ENCODE data around the gene TGM1.
"Not testable (repeated sequence)": the region's sequence is repeated elsewhere in the genome, so short reads cannot be mapped to it uniquely, and the experiment has no call there.

The TGM1 gene

GRCh38 chr14:24236689-24237462 lies 26.1 kb downstream of the TGM1 start:
- in situ Hi-C loops (cut with MboI; ENCODE audit: low sequenced_read_pairs): loop anchor here (25.0 kb wide), 1 partner anchor 200 kb away; the partner anchor contains the start of genes CBLN3, KHNYN and SDR39U1

GRCh38 chr14:24235804-24236688 lies 26.9 kb downstream of the TGM1 start:
- in situ Hi-C loops (cut with MboI; ENCODE audit: low sequenced_read_pairs): loop anchor here (25.0 kb wide), 1 partner anchor 201 kb away; the partner anchor contains the start of genes CBLN3, KHNYN and SDR39U1

GRCh38 chr14:24234095-24235005 lies 28.6 kb downstream of the TGM1 start:
- in situ Hi-C loops (cut with MboI; ENCODE audit: low sequenced_read_pairs): loop anchor here (25.0 kb wide), 1 partner anchor 203 kb away; the partner anchor contains the start of genes CBLN3, KHNYN and SDR39U1

GRCh38 chr14:24233538-24233866 lies 29.5 kb downstream of the TGM1 start:
- in situ Hi-C loops (cut with MboI; ENCODE audit: low sequenced_read_pairs): loop anchor here (25.0 kb wide), 1 partner anchor 204 kb away; the partner anchor contains the start of genes CBLN3, KHNYN and SDR39U1

- in situ Hi-C loops (cut with MboI; ENCODE audit: low sequenced_read_pairs): loop anchor here (25.0 kb wide), 1 partner anchor 204 kb away; the partner anchor contains the start of genes CBLN3, KHNYN and SDR39U1
Observed at GRCh38 chr14:24232645-24233537, 30.1 kb downstream of the TGM1 start, which contains the start of gene GMPR2. Gene GMPR2 (plus strand): TSS chr14:24232929. CDS start chr14:24233254, 325 bp downstream.

- in situ Hi-C loops (cut with MboI; ENCODE audit: low sequenced_read_pairs): loop anchor here (25.0 kb wide), 1 partner anchor 205 kb away; the partner anchor contains the start of genes CBLN3, KHNYN and SDR39U1
Observed at GRCh38 chr14:24232121-24232644, 30.8 kb downstream of the TGM1 start, which contains the start of gene NEDD8. Gene NEDD8 (minus strand): TSS chr14:24232367. CDS start chr14:24232267, 100 bp downstream.

- in situ Hi-C loops (cut with MboI; ENCODE audit: low sequenced_read_pairs): loop anchor here (25.0 kb wide), 1 partner anchor 206 kb away; the partner anchor contains the start of genes CBLN3, KHNYN and SDR39U1
Observed at GRCh38 chr14:24231263-24232120, 31.5 kb downstream of the TGM1 start.

- in situ Hi-C loops (cut with MboI; ENCODE audit: low sequenced_read_pairs): loop anchor here (25.0 kb wide), 1 partner anchor 208 kb away; the partner anchor contains the start of genes CBLN3, KHNYN and SDR39U1
Observed at GRCh38 chr14:24228902-24229301, 34.1 kb downstream of the TGM1 start.

GRCh38 chr14:24226473-24226872 lies 36.5 kb downstream of the TGM1 start:
- in situ Hi-C loops (cut with MboI; ENCODE audit: low sequenced_read_pairs): loop anchor here (25.0 kb wide), 1 partner anchor 211 kb away; the partner anchor contains the start of genes CBLN3, KHNYN and SDR39U1

- in situ Hi-C loops (cut with MboI; ENCODE audit: low sequenced_read_pairs): loop anchor here (25.0 kb wide), 1 partner anchor 213 kb away; the partner anchor contains the start of genes CBLN3, KHNYN and SDR39U1
Observed at GRCh38 chr14:24224618-24225071, 38.3 kb downstream of the TGM1 start.

- in situ Hi-C loops (cut with MboI; ENCODE audit: low sequenced_read_pairs): not testable (repeated sequence)
Observed at GRCh38 chr14:24222987-24223386, 40.0 kb downstream of the TGM1 start.

GRCh38 chr14:24219521-24219920 lies 43.5 kb downstream of the TGM1 start:
- in situ Hi-C loops (cut with MboI; ENCODE audit: low sequenced_read_pairs): no loop called here

GRCh38 chr14:24219080-24219479 lies 43.9 kb downstream of the TGM1 start:
- in situ Hi-C loops (cut with MboI; ENCODE audit: low sequenced_read_pairs): no loop called here

GRCh38 chr14:24216876-24217275 lies 46.1 kb downstream of the TGM1 start:
- in situ Hi-C loops (cut with MboI; ENCODE audit: low sequenced_read_pairs): not testable (repeated sequence)

- in situ Hi-C loops (cut with MboI; ENCODE audit: low sequenced_read_pairs): no loop called here
Observed at GRCh38 chr14:24216345-24216699, 46.7 kb downstream of the TGM1 start.

GRCh38 chr14:24215495-24216344 lies 47.3 kb downstream of the TGM1 start, which contains the start of gene MDP1:
Gene MDP1 (minus strand): TSS chr14:24216066. CDS start chr14:24215955, 111 bp downstream.
- in situ Hi-C loops (cut with MboI; ENCODE audit: low sequenced_read_pairs): no loop called here

Measured in HL-60/S4 treated with retinoic acid at 250 ng/mL for 4 days and 3 days (cell line).